ENCODE measurements around the gene FOXN3. TPM values are rescaled to one million over a fixed set of nuclear protein-coding genes. Genes with fewer than 3 reads are reported as not detected.

FOXN3 gene
- total and polyA plus RNA-seq, 2 experiments from 2014 or later = 98.9 to 167 TPM

- no peak for TF ChIP-seq REST (IDR thresholded peaks at IDR 0.05; ENCODE audit: unreplicated experiment)
These were observed 22.1 kb downstream of the FOXN3 start (continued) for GRCh38 chr14:89394972-89395371.

GRCh38 chr14:89393222-89393745 lies 23.7 kb downstream of the FOXN3 start:
- H3K27me3 Mint-ChIP-seq (ENCODE audit: insufficient read depth, low read depth, poor library complexity) = peaks cover 9% of the 10 kb centered on the region
- 0 out of 2 replicates have a peak, but pooled peaks cover 4% of the 10 kb centered on the region for H3K36me3 ChIP-seq (ENCODE audit: insufficient read depth)
- no peaks in the 10 kb centered on the region for H3K9me2 ChIP-seq (ENCODE audit: insufficient read depth)
- H3K27ac Mint-ChIP-seq = peak overlapping the region; percentile 8; the same call in 1 of the 2 replicates
- H3K4me1 ChIP-seq (ENCODE audit: insufficient read depth) = peaks cover 61% of the 10 kb centered on the region
- H2AFZ ChIP-seq = no peak overlapping the region
- DNase-seq (ENCODE audit: low spot score) (no peak), ATAC-seq (no peak)
- H3K36me3 Mint-ChIP-seq (ENCODE audit: low read depth) = peaks cover 43% of the 10 kb centered on the region
- no peaks in the 10 kb centered on the region; the same call in 2 of the 3 replicates for H3K9me3 Mint-ChIP-seq
- peak overlapping the region; percentile 45; the same call in 1 of the 2 replicates for H3K27ac ChIP-seq (ENCODE audit: low read depth)
- no peak overlapping the region for H3K4me3 Mint-ChIP-seq
- no peaks in the 10 kb centered on the region for H3K27me3 ChIP-seq (ENCODE audit: insufficient read depth)
- peaks cover 69% of the 10 kb centered on the region for H4K20me1 ChIP-seq (replicated peaks; ENCODE audit: insufficient read depth)
- H3K79me2 ChIP-seq (replicated peaks; ENCODE audit: insufficient read depth) = peaks cover 100% of the 10 kb centered on the region
- peaks cover 5% of the 10 kb centered on the region; the same call in 1 of the 2 replicates for H3F3A ChIP-seq (replicated peaks; ENCODE audit: low read depth)
- no peak overlapping the region for H3K4me3 ChIP-seq
- H3K4me2 ChIP-seq = 0 out of 2 replicates have a peak overlapping the region, but pooled peaks have one; percentile 20
- peaks cover 74% of the 10 kb centered on the region for H3K4me1 Mint-ChIP-seq
- TF ChIP-seq NANOG (IDR thresholded peaks at IDR 0.05; ENCODE audit: borderline replicate concordance) (no peak), REST (IDR thresholded peaks at IDR 0.05; ENCODE audit: unreplicated experiment) (no peak), ETS1 (IDR thresholded peaks at IDR 0.05) (no peak), CTCF (conservative IDR thresholded peaks at IDR 0.05; ENCODE audit: low read depth in 2 of 2) (no peak), CREB1 (CRISPR knock-in tag; IDR thresholded peaks at IDR 0.05; ENCODE audit: low read depth) (no peak), ZNF331 (CRISPR knock-in tag; IDR thresholded peaks at IDR 0.05; ENCODE audit: low read depth) (no peak), STAT1 (IDR thresholded peaks at IDR 0.05; ENCODE audit: unreplicated experiment) (no peak), POLR2AphosphoS5 (IDR thresholded peaks at IDR 0.05; ENCODE audit: low read depth) (no peak), ZNF114 (CRISPR knock-in tag; IDR thresholded peaks at IDR 0.05) (no peak), EZH2phosphoT487 (IDR thresholded peaks at IDR 0.05; ENCODE audit: unreplicated experiment) (no peak)

Measured in GM23338 (cell line).